GM23338 (cell line): Measurements from ENCODE around the gene EDN2. TPM values are rescaled to one million over a fixed set of nuclear protein-coding genes. Genes with fewer than 3 reads are reported as not detected.

Source experiments
- ATAC-seq: fragments of 200-7000 bp; cut with Tn5 transposase; 3 replicates; pipeline ENCODE4 v1.9.1; 2020
- DNase-seq: peaks from one replicate; pipeline ENCODE4 v3.0.0-alpha.2; 2015; ENCODE audit warnings: low spot score
- H2AFZ ChIP-seq: fragments of 200-600 bp; sonication (generic); 2 replicates; pipeline ENCODE4 v1.8.0; 2016; ENCODE audit warnings: antibody characterized with exemption, mild to moderate bottlenecking, moderate library complexity
- H3F3A ChIP-seq: fragments of 200-600 bp; sonication (generic); replicated peaks from 2 replicates; pipeline ENCODE4 v1.8.0; 2017; ENCODE audit warnings: antibody characterized with exemption, mixed run types, low read depth
- H3K27ac ChIP-seq: fragments of 200-600 bp; sonication (generic); 2 replicates; pipeline ENCODE4 v1.6.1; 2016; ENCODE audit warnings: low read depth
- H3K27me3 ChIP-seq: fragments of 200-600 bp; sonication (generic); 2 replicates; pipeline ENCODE4 v1.8.0; 2016; ENCODE audit warnings: mild to moderate bottlenecking, mixed run types, moderate library complexity; ENCODE audit not compliant: insufficient read depth
- H3K36me3 ChIP-seq: fragments of 200-600 bp; sonication (generic); 2 replicates; pipeline ENCODE4 v1.8.0; 2016; ENCODE audit warnings: mild to moderate bottlenecking; ENCODE audit not compliant: insufficient read depth
- H3K4me1 ChIP-seq: fragments of 200-600 bp; sonication (generic); 2 replicates; pipeline ENCODE4 v1.8.0; 2016; ENCODE audit warnings: mild to moderate bottlenecking, moderate library complexity; ENCODE audit not compliant: insufficient read depth
- H3K4me2 ChIP-seq: fragments of 200-600 bp; sonication (generic); 2 replicates; pipeline ENCODE4 v1.7.1; 2017; ENCODE audit warnings: mixed run types
- H3K4me3 ChIP-seq: fragments of 200-600 bp; sonication (generic); 2 replicates; pipeline ENCODE4 v1.6.1; 2016; ENCODE audit warnings: mixed run types
- H3K79me2 ChIP-seq: fragments of 200-600 bp; sonication (generic); replicated peaks from 2 replicates; pipeline ENCODE4 v1.8.0; 2017; ENCODE audit warnings: mild to moderate bottlenecking; ENCODE audit not compliant: insufficient read depth
- H3K9me2 ChIP-seq: fragments of 200-600 bp; sonication (generic); 2 replicates; pipeline ENCODE4 v1.8.0; 2017; ENCODE audit not compliant: insufficient read depth
- H4K20me1 ChIP-seq: fragments of 200-600 bp; sonication (generic); replicated peaks from 2 replicates; pipeline ENCODE4 v1.8.0; 2017; ENCODE audit warnings: mild to moderate bottlenecking; ENCODE audit not compliant: insufficient read depth
- H3K27ac Mint-ChIP-seq: 2 replicates; pipeline ENCODE4 v1.8.0; 2020; ENCODE audit warnings: inconsistent platforms, mild to moderate bottlenecking, moderate library complexity, mixed read lengths
- H3K27me3 Mint-ChIP-seq: 3 replicates; pipeline ENCODE4 v1.8.0; 2022; ENCODE audit warnings: low read depth, mild to moderate bottlenecking, moderate library complexity, mixed read lengths, inconsistent platforms; ENCODE audit not compliant: insufficient read depth, poor library complexity
- H3K36me3 Mint-ChIP-seq: 3 replicates; pipeline ENCODE4 v1.8.0; 2021; ENCODE audit warnings: low read depth, mild to moderate bottlenecking, inconsistent platforms, moderate library complexity, mixed read lengths
- H3K4me1 Mint-ChIP-seq: 3 replicates; pipeline ENCODE4 v1.8.0; 2020; ENCODE audit warnings: mild to moderate bottlenecking, inconsistent platforms, mixed read lengths
- H3K4me3 Mint-ChIP-seq: 3 replicates; pipeline ENCODE4 v1.8.0; 2021; ENCODE audit warnings: moderate library complexity, mild to moderate bottlenecking, inconsistent platforms, mixed read lengths
- H3K9me3 Mint-ChIP-seq: 3 replicates; pipeline ENCODE4 v1.8.0; 2020; ENCODE audit warnings: moderate library complexity, mild to moderate bottlenecking, inconsistent platforms, mixed read lengths
- CREB1 ChIP-seq: fragments of 250-450 bp; sonication (Bioruptor Pico); IDR thresholded peaks from 2 replicates; pipeline ENCODE4 v1.5.0; 2020; ENCODE audit warnings: low read depth, mild to moderate bottlenecking, moderate library complexity
- CTCF ChIP-seq, 2 experiments: fragments of 200-600 bp in 1 of 2; sonication (generic) in 1 of 2; conservative IDR thresholded peaks; 2 replicates each; pipeline versions ENCODE4 v1.5.1 to v1.6.1; 2016 to 2017; ENCODE audit warnings: antibody characterized with exemption in 2 of 2, low read depth in 2 of 2, mild to moderate bottlenecking in 2 of 2, moderate library complexity in 1 of 2
- EZH2 ChIP-seq: fragments of 200-600 bp; sonication (generic); IDR thresholded peaks from one replicate; pipeline ENCODE4 v1.8.0; 2017; ENCODE audit warnings: antibody characterized with exemption, mild to moderate bottlenecking, low read depth; ENCODE audit not compliant: unreplicated experiment
- EZH2phosphoT487 ChIP-seq: fragments of 200-600 bp; sonication (generic); IDR thresholded peaks from one replicate; pipeline ENCODE4 v1.8.1; 2018; ENCODE audit warnings: antibody characterized with exemption; ENCODE audit not compliant: unreplicated experiment
- JUNB ChIP-seq: IDR thresholded peaks from one replicate; pipeline ENCODE4 v1.6.1; 2016; ENCODE audit warnings: antibody characterized with exemption; ENCODE audit not compliant: unreplicated experiment
- NANOG ChIP-seq: IDR thresholded peaks from 2 replicates; pipeline ENCODE4 v1.6.1; 2016; ENCODE audit warnings: antibody characterized with exemption, borderline replicate concordance
- POLR2AphosphoS5 ChIP-seq: IDR thresholded peaks from 2 replicates; pipeline ENCODE4 v1.6.1; 2016; ENCODE audit warnings: antibody characterized with exemption, low read depth
- STAT1 ChIP-seq: IDR thresholded peaks from one replicate; pipeline ENCODE4 v1.6.1; 2016; ENCODE audit warnings: antibody characterized with exemption; ENCODE audit not compliant: unreplicated experiment
- ZNF114 ChIP-seq: fragments of 250-450 bp; sonication (Bioruptor Pico); IDR thresholded peaks from 2 replicates; pipeline ENCODE4 v1.5.0; 2020; ENCODE audit warnings: mild to moderate bottlenecking, moderate library complexity
- ZNF331 ChIP-seq: fragments of 250-450 bp; sonication (Bioruptor Pico); IDR thresholded peaks from 2 replicates; pipeline ENCODE4 v1.5.0; 2020; ENCODE audit warnings: low read depth, mild to moderate bottlenecking, moderate library complexity
- ZNF462 ChIP-seq: fragments of 250-450 bp; sonication (Bioruptor Pico); IDR thresholded peaks from 2 replicates; pipeline ENCODE4 v1.5.0; 2020; ENCODE audit warnings: mild to moderate bottlenecking, moderate library complexity
- polyA plus RNA-seq: library from polyadenylated mRNA; unstranded; fragments of >200 nt; fragmentation: Nextera tagmentation; extraction: Ambion mirVana; gene quantifications from 2 replicates; pipeline ENCODE4 v1.2.1, GENCODE V29; 2016
- total RNA-seq: library from RNA; depleted of rRNA; stranded (reverse); fragments of >200 nt; shearing (Covaris generic); gene quantifications from 2 replicates; pipeline ENCODE4 v1.2.3, GENCODE V29; 2014

The EDN2 gene
- total and polyA plus RNA-seq, 2 experiments from 2014 or later = not detected

- H3K27me3 Mint-ChIP-seq = peaks cover 11% of the 10 kb centered on the region
- no peaks in the 10 kb centered on the region for H3K4me1 ChIP-seq
- H3F3A ChIP-seq = no peaks in the 10 kb centered on the region
- H3K36me3 Mint-ChIP-seq = no peaks in the 10 kb centered on the region; the same call in 2 of the 3 replicates
- H2AFZ ChIP-seq = peak overlapping the region; percentile 81; the same call in 1 of the 2 replicates
- H3K4me1 Mint-ChIP-seq = peaks cover 12% of the 10 kb centered on the region
- no peaks in the 10 kb centered on the region; the same call in 2 of the 3 replicates for H3K9me3 Mint-ChIP-seq
- no peak overlapping the region for H3K27ac ChIP-seq
- peak; percentile 89 for DNase-seq
- H4K20me1 ChIP-seq = no peaks in the 10 kb centered on the region
- no peak overlapping the region for H3K27ac Mint-ChIP-seq
- H3K4me3 ChIP-seq = no peak overlapping the region
- no peaks in the 10 kb centered on the region for H3K79me2 ChIP-seq
- H3K4me3 Mint-ChIP-seq = no peak overlapping the region
- H3K9me2 ChIP-seq = no peaks in the 10 kb centered on the region
- no peaks in the 10 kb centered on the region for H3K36me3 ChIP-seq
- peak; percentile 88 for ATAC-seq
- TF ChIP-seq POLR2AphosphoS5 (no peak), CTCF (conservative IDR thresholded peaks at IDR 0.05; ENCODE audit: low read depth in 2 of 2) (peak; percentile 77 to 98), CREB1 (CRISPR knock-in tag) (0 out of 2 replicates have a peak, but pooled peaks have one; percentile 41)
- H3K4me2 ChIP-seq = no peak overlapping the region
- no peaks in the 10 kb centered on the region for H3K27me3 ChIP-seq
These were observed 51.8 kb downstream of the EDN2 start for GRCh38 chr1:41432481-41433280.

GRCh38 chr1:41431490-41432350, 52.8 kb downstream of the EDN2 start:
- DNase-seq (no peak), ATAC-seq (no peak)
- no peaks in the 10 kb centered on the region for H3K9me2 ChIP-seq
- H4K20me1 ChIP-seq = no peaks in the 10 kb centered on the region
- Mint-ChIP-seq H3K9me3 (no peaks in the 10 kb centered on the region; the same call in 2 of the 3 replicates), H3K27me3 (peaks cover 11% of the 10 kb centered on the region), H3K27ac (no peak overlapping the region), H3K4me1 (peaks cover 12% of the 10 kb centered on the region), H3K4me3 (no peak overlapping the region), H3K36me3 (no peaks in the 10 kb centered on the region; the same call in 2 of the 3 replicates)
- H3K4me3 ChIP-seq = no peak overlapping the region
- H3F3A ChIP-seq = no peaks in the 10 kb centered on the region
- H3K79me2 ChIP-seq = no peaks in the 10 kb centered on the region
- H3K4me2 ChIP-seq = no peak overlapping the region
- H3K4me1 ChIP-seq = no peaks in the 10 kb centered on the region
- H2AFZ ChIP-seq = no peak overlapping the region
- H3K27ac ChIP-seq = no peak overlapping the region
- no peaks in the 10 kb centered on the region for H3K27me3 ChIP-seq
- no peaks in the 10 kb centered on the region for H3K36me3 ChIP-seq
- no peak for TF ChIP-seq POLR2AphosphoS5
- no peak for TF ChIP-seq EZH2
- TF ChIP-seq NANOG = no peak
- no peak for TF ChIP-seq JUNB
- TF ChIP-seq STAT1 = no peak
- no peak for TF ChIP-seq CREB1 (CRISPR knock-in tag)
- no peak for TF ChIP-seq ZNF331 (CRISPR knock-in tag)
- no peak for TF ChIP-seq ZNF114 (CRISPR knock-in tag)
- TF ChIP-seq EZH2phosphoT487 = no peak
- TF ChIP-seq ZNF462 (CRISPR knock-in tag) = no peak
